H1 (cell line): ENCODE measurements around the gene IMP3. TPM values are rescaled to one million over a fixed set of nuclear protein-coding genes. Genes with fewer than 3 reads are reported as not detected.

Source experiments
- CTCF ChIA-PET: fragments of 300-600 bp; sonication (Branson Sonifier 250); formaldehyde crosslinking; loops from one replicate; lab custom pipeline; 2021; ENCODE audit not compliant: partially characterized antibody; lab: Charles Lee
- POLR2A ChIA-PET: fragments of 300-600 bp; sonication (Branson Sonifier 250); formaldehyde crosslinking; loops from one replicate; lab custom pipeline; 2021; ENCODE audit warnings: inconsistent platforms; ENCODE audit not compliant: partially characterized antibody; lab: Charles Lee
- DNase-seq, 2 experiments: peaks; one replicate each; pipeline versions ENCODE4 v3.0.0 to v3.0.0-alpha.2; 2010 to 2022; ENCODE audit warnings: low spot score in 2 of 2, low read depth in 1 of 2, mixed read lengths in 1 of 2
- FAIRE-seq: peaks from 2 replicates; lab custom pipeline; 2011; peaks lifted over from hg19 to GRCh38; lab: Jason Lieb, UNC
- H2AFZ ChIP-seq: 2 replicates; pipeline ENCODE4 v1.8.1; 2012; ENCODE audit warnings: low read length, inconsistent platforms
- H2AK5ac ChIP-seq: 2 replicates; pipeline ENCODE4 v1.6.1; 2013; ENCODE audit warnings: low read depth, low read length
- H2BK120ac ChIP-seq: replicated peaks from 2 replicates; pipeline ENCODE3; 2013; ENCODE audit warnings: low read depth, low read length, inconsistent platforms
- H2BK12ac ChIP-seq: 2 replicates; pipeline ENCODE4 v1.6.1; 2013; ENCODE audit warnings: low read depth, low read length
- H2BK15ac ChIP-seq: 2 replicates; pipeline ENCODE4 v1.6.1; 2013; ENCODE audit warnings: low read length
- H2BK20ac ChIP-seq: 2 replicates; pipeline ENCODE4 v1.6.1; 2013; ENCODE audit warnings: low read length
- H2BK5ac ChIP-seq: 2 replicates; pipeline ENCODE4 v1.6.1; 2013; ENCODE audit warnings: low read depth, low read length
- H3K14ac ChIP-seq: 2 replicates; pipeline ENCODE4 v1.6.1; 2013; ENCODE audit warnings: inconsistent platforms; ENCODE audit not compliant: insufficient read length
- H3K18ac ChIP-seq: 2 replicates; pipeline ENCODE4 v1.6.1; 2013; ENCODE audit warnings: low read length; ENCODE audit errors: extremely low read depth
- H3K23ac ChIP-seq: 2 replicates; pipeline ENCODE4 v1.6.1; 2013; ENCODE audit warnings: inconsistent platforms; ENCODE audit not compliant: insufficient read length
- H3K23me2 ChIP-seq: 2 replicates; pipeline ENCODE4 v1.6.1; 2013; ENCODE audit warnings: low read depth, low read length
- H3K27ac ChIP-seq: 2 replicates; pipeline ENCODE4 v1.6.1; 2011; ENCODE audit warnings: low read depth, low read length, inconsistent platforms
- H3K27me3 ChIP-seq, 4 experiments: replicated peaks in 1 of 4; 1 replicate in 1 of 4; 2 replicates in 3 of 4; pipeline versions ENCODE4 v1.6.1 to v1.8.1; 2011 to 2013; ENCODE audit warnings: low read length in 3 of 4, mild to moderate bottlenecking in 3 of 4, inconsistent platforms in 2 of 4, mixed read lengths in 2 of 4, moderate library complexity in 1 of 4; ENCODE audit not compliant: control insufficient read depth in 3 of 4, insufficient read depth in 3 of 4; ENCODE audit errors: extremely low read depth in 1 of 4
- H3K36me3 ChIP-seq, 4 experiments: 2 replicates each; pipeline versions ENCODE4 v1.6.1 to v1.8.1; 2011 to 2013; ENCODE audit warnings: mild to moderate bottlenecking in 4 of 4, low read length in 3 of 4, moderate library complexity in 2 of 4, control low read depth in 1 of 4, inconsistent platforms in 1 of 4; ENCODE audit not compliant: insufficient read depth in 4 of 4, control insufficient read depth in 2 of 4
- H3K4ac ChIP-seq: replicated peaks from 2 replicates; pipeline ENCODE3; 2013; ENCODE audit warnings: low read length, low read depth, mixed read lengths, inconsistent platforms; ENCODE audit not compliant: insufficient read length
- H3K4me1 ChIP-seq, 4 experiments: replicated peaks in 1 of 4; 1 replicate in 1 of 4; 2 replicates in 3 of 4; pipeline versions ENCODE4 v1.6.1 to v1.8.1; 2011 to 2013; ENCODE audit warnings: low read length in 3 of 4, inconsistent platforms in 2 of 4, mixed read lengths in 1 of 4; ENCODE audit not compliant: insufficient read depth in 4 of 4, control insufficient read depth in 3 of 4
- H3K4me2 ChIP-seq, 2 experiments: 2 replicates each; pipeline versions ENCODE4 v1.6.1 to v1.8.1; 2011 to 2013; ENCODE audit warnings: low read depth in 2 of 2, low read length in 2 of 2, control low read depth in 1 of 2, inconsistent platforms in 1 of 2, mild to moderate bottlenecking in 1 of 2; ENCODE audit not compliant: insufficient read depth in 1 of 2
- H3K4me3 ChIP-seq, 4 experiments: fragments of 200-600, 300-600 bp in 1 of 4; sonication (generic), shearing (Covaris generic), sonication (Bioruptor Twin) in 1 of 4; 2 replicates each; pipeline versions ENCODE4 v1.5.1 to v1.8.1; 2011 to 2016; ENCODE audit warnings: low read length in 4 of 4, low read depth in 3 of 4, control low read depth in 2 of 4, inconsistent platforms in 2 of 4, mild to moderate bottlenecking in 2 of 4, mixed read lengths in 1 of 4, moderate library complexity in 1 of 4; ENCODE audit not compliant: insufficient read depth in 2 of 4; ENCODE audit errors: extremely low read depth in 1 of 4
- H3K56ac ChIP-seq: replicated peaks from 2 replicates; pipeline ENCODE3; 2013; ENCODE audit warnings: low read depth, mild to moderate bottlenecking, mixed read lengths, low read length, inconsistent platforms; ENCODE audit not compliant: insufficient read length
- H3K79me1 ChIP-seq: 2 replicates; pipeline ENCODE4 v1.6.1; 2013; ENCODE audit warnings: low read depth, low read length, control low read depth
- H3K79me2 ChIP-seq, 2 experiments: 2 replicates each; pipeline versions ENCODE4 v1.6.1 to v1.8.1; 2012 to 2013; ENCODE audit warnings: low read length in 2 of 2, mild to moderate bottlenecking in 2 of 2, inconsistent platforms in 1 of 2; ENCODE audit not compliant: insufficient read depth in 2 of 2, control insufficient read depth in 1 of 2
- H3K9ac ChIP-seq, 4 experiments: replicated peaks in 1 of 4; 1 replicate in 1 of 4; 2 replicates in 3 of 4; pipeline versions ENCODE4 v1.6.1 to v1.8.1; 2011 to 2013; ENCODE audit warnings: low read depth in 3 of 4, low read length in 3 of 4, control low read depth in 2 of 4, mild to moderate bottlenecking in 2 of 4, moderate library complexity in 2 of 4, inconsistent platforms in 1 of 4; ENCODE audit errors: extremely low read depth in 1 of 4
- H3K9me3 ChIP-seq, 2 experiments: 2 replicates each; pipeline versions ENCODE4 v1.6.1 to v1.8.1; 2012 to 2013; ENCODE audit warnings: mild to moderate bottlenecking in 2 of 2, moderate library complexity in 2 of 2, control low read depth in 1 of 2, inconsistent platforms in 1 of 2, low read depth in 1 of 2, low read length in 1 of 2, mixed read lengths in 1 of 2; ENCODE audit not compliant: insufficient read depth in 2 of 2
- H4K20me1 ChIP-seq, 2 experiments: replicated peaks in 1 of 2; 2 replicates each; pipeline versions ENCODE3 to v1.8.1; 2011 to 2013; ENCODE audit warnings: inconsistent platforms in 2 of 2, low read length in 2 of 2, mild to moderate bottlenecking in 1 of 2; ENCODE audit not compliant: insufficient read depth in 2 of 2, control insufficient read depth in 1 of 2
- H4K5ac ChIP-seq: 2 replicates; pipeline ENCODE4 v1.6.1; 2013; ENCODE audit warnings: low read length, low read depth, mixed read lengths, inconsistent platforms; ENCODE audit not compliant: insufficient read length
- H4K8ac ChIP-seq: 2 replicates; pipeline ENCODE4 v1.8.0; 2013; ENCODE audit warnings: mild to moderate bottlenecking, moderate library complexity, low read length, inconsistent platforms; ENCODE audit not compliant: insufficient read depth; ENCODE audit errors: extremely low read depth
- H4K91ac ChIP-seq: replicated peaks from 2 replicates; pipeline ENCODE3; 2013; ENCODE audit warnings: low read length, mixed read lengths, inconsistent platforms; ENCODE audit not compliant: insufficient read length
- CBX8 ChIP-seq: fragments of 300-800, 300-1000 bp; sonication (generic); IDR thresholded peaks from 2 replicates; pipeline ENCODE4 v1.7.1; 2016; ENCODE audit warnings: low read depth, low read length, borderline replicate concordance
- SIN3A ChIP-seq, 2 experiments: IDR thresholded peaks in 1 of 2; conservative IDR thresholded peaks in 1 of 2; 2 replicates each; pipeline ENCODE4 v1.6.1; 2011 to 2012; ENCODE audit warnings: low read length in 2 of 2, improper control_type of control experiment in 1 of 2, low read depth in 1 of 2, mild to moderate bottlenecking in 1 of 2
- WGBS, 2 experiments: shearing (Covaris generic) in 1 of 2; methylation state at CpG; one replicate each; pipeline versions ENCODE4 v1.1.6 to v1.1.7; 2013 to 2015; ENCODE audit warnings: low lambda C conversion rate in 2 of 2, mixed read lengths in 2 of 2, inconsistent platforms in 1 of 2, low coverage in 1 of 2, missing lambda C conversion rate in 1 of 2; ENCODE audit not compliant: insufficient replicate concordance in 2 of 2, insufficient coverage in 1 of 2, insufficient read length in 1 of 2; ENCODE audit errors: extremely low coverage in 1 of 2, missing lambda C conversion rate in 1 of 2; 5-methylcytosine and 5-hydroxymethylcytosine counted together
- polyA plus RNA-seq, 7 experiments: library from polyadenylated mRNA; depleted of rRNA in 3 of 7; stranded (reverse) in 5 of 7; unstranded in 2 of 7; fragments of >200 nt in 5 of 7; fragments of 200-250 nt in 2 of 7; gene quantifications; 1 replicate in 5 of 7; 2 replicates in 1 of 7; 4 replicates in 1 of 7; pipeline versions ENCODE4 v1.2.1 to v1.2.3, GENCODE V29; 2011 to 2013; ENCODE audit warnings: missing spikeins in 2 of 7, mixed read lengths in 2 of 7
- total RNA-seq: library from RNA; stranded (reverse); fragmentation: NEBNext Ultra II Directional; extraction: Animal tissue kit (Norgen Biotek cat#: 25700); gene quantifications from 2 replicates; pipeline ENCODE4 v1.2.1, GENCODE V29; 2021

Gene IMP3
- total and polyA plus RNA-seq, 2 of the 8 experiments (the other 6 are each of a cell fraction or from before 2014, with no cell fraction given), result 114 to 273 TPM

GRCh38 chr15:75651810-75652543, 12.0 kb upstream of the IMP3 start:
- CTCF ChIA-PET, result interaction anchor here (1.0 to 2.3 kb wide), 8 partner anchors 9 to 701 kb away, joined by 3 to 11 read pairs (median 4); no protein-coding TSS in a partner anchor
- Histone ChIP-seq H3K9ac (no peak overlapping the region), H3K79me1 (peaks cover 19% of the 10 kb centered on the region), H2BK120ac (no peak overlapping the region), H3K56ac (no peak overlapping the region), H3K23me2 (peaks cover 7% of the 10 kb centered on the region; the same call in 1 of the 2 replicates), H4K5ac (no peak overlapping the region), H4K8ac (no peak overlapping the region), H3K36me3 (peaks cover 0 to 14% (median 0%) of the 10 kb centered on the region in 4 experiments; a peak in 3 of 8 replicates), H4K20me1 (peaks cover 5 to 24% of the 10 kb centered on the region in 2 experiments), H2AFZ (no peak overlapping the region), H2BK12ac (no peak overlapping the region), H3K14ac (no peak overlapping the region), H3K18ac (no peak overlapping the region), H3K4me2 (no peak overlapping the region), H4K91ac (no peak overlapping the region), H3K4ac (no peak overlapping the region), H3K23ac (no peak overlapping the region), H2BK5ac (no peak overlapping the region), H3K9me3 (no peaks in the 10 kb centered on the region), H3K27ac (no peak overlapping the region), H2AK5ac (no peak overlapping the region), H3K4me1 (peaks cover 6 to 28% (median 19%) of the 10 kb centered on the region in 4 experiments), H3K27me3 (peaks cover 0 to under 1% (median under 1%) of the 10 kb centered on the region in 4 experiments; a peak in 3 of 7 replicates), H3K4me3 (no peak overlapping the region; a peak in 1 of 8 replicates), H2BK20ac (no peak overlapping the region), H3K79me2 (peaks cover 0 to 69% of the 10 kb centered on the region in 2 experiments; a peak in 3 of 4 replicates), H2BK15ac (no peak overlapping the region)
- 50% methylated on average over 2 of the region's 2 CpGs; no CpG with 5 or more reads in 1 of the 2 experiments for WGBS, 2 experiments
- TF ChIP-seq CBX8 (no peak), SIN3A (conservative IDR thresholded peaks at IDR 0.05 in 1 of 2, IDR thresholded peaks at IDR 0.05 in 1 of 2; ENCODE audit: low read depth in 1 of 2, low read length in 2 of 2) (no peak)
- POLR2A ChIA-PET, result interaction anchor here (0.6 to 3.5 kb wide), 5 partner anchors 12 to 26 kb away, joined by 3 to 19 read pairs (median 3); partner anchors contain the start of genes IMP3 and SNUPN
- no peak for DNase-seq
- FAIRE-seq, result no peak
